ENCODE data around the gene TNRC6B.

TNRC6B gene

GRCh38 chr22:40178417-40179409 is 988 bp downstream of the TNRC6B start:
- Histone ChIP-seq H3K27ac (ENCODE audit: low read length) (peak overlapping the region; percentile 74; the same call in 1 of the 2 replicates), H4K20me1 (ENCODE audit: insufficient read depth, low read length) (peaks cover 2% of the 10 kb centered on the region; the same call in 1 of the 2 replicates), H3K27me3 (replicated peaks; ENCODE audit: insufficient read depth, low read length) (no peaks in the 10 kb centered on the region), H3K4me3 (ENCODE audit: low read length) (peak overlapping the region; percentile 76), H3K4me1 (ENCODE audit: low read length) (peaks cover 11% of the 10 kb centered on the region; the same call in 1 of the 2 replicates), H3F3A (ENCODE audit: insufficient read depth, low read length) (peaks cover 29% of the 10 kb centered on the region), H3K36me3 (replicated peaks; ENCODE audit: insufficient read depth, low read length) (no peaks in the 10 kb centered on the region), H3K79me2 (ENCODE audit: low read length) (peaks cover 64% of the 10 kb centered on the region), H2AFZ (ENCODE audit: low read length) (peak overlapping the region; percentile 44), H3K9ac (ENCODE audit: low read length) (peak overlapping the region; percentile 85), H3K9me3 (replicated peaks; ENCODE audit: insufficient read depth, low read length) (no peaks in the 10 kb centered on the region), H3K9me2 (replicated peaks; ENCODE audit: insufficient read depth, low read length) (no peaks in the 10 kb centered on the region), H3K4me2 (ENCODE audit: low read depth, low read length) (peak overlapping the region; percentile 93)
- no peak for TF ChIP-seq EZH2phosphoT487 (IDR thresholded peaks at IDR 0.05; ENCODE audit: low read length)
- TF ChIP-seq CTCF (IDR thresholded peaks at IDR 0.05; ENCODE audit: low read length), result no peak
- no peak for TF ChIP-seq EZH2 (optimal IDR thresholded peaks at IDR 0.05; ENCODE audit: low read depth, low read length)
- DNase-seq, result peak; percentile 62

GRCh38 chr22:40179526-40179925 is 1.8 kb downstream of the TNRC6B start:
- Histone ChIP-seq H3K36me3 (replicated peaks; ENCODE audit: insufficient read depth, low read length) (no peaks in the 10 kb centered on the region), H3K9me3 (replicated peaks; ENCODE audit: insufficient read depth, low read length) (no peaks in the 10 kb centered on the region), H3K27ac (ENCODE audit: low read length) (peak overlapping the region; percentile 74; the same call in 1 of the 2 replicates), H3K4me3 (ENCODE audit: low read length) (peak overlapping the region; percentile 76), H2AFZ (ENCODE audit: low read length) (no peak overlapping the region), H3K4me2 (ENCODE audit: low read depth, low read length) (peak overlapping the region; percentile 93), H3F3A (ENCODE audit: insufficient read depth, low read length) (peaks cover 29% of the 10 kb centered on the region), H3K9ac (ENCODE audit: low read length) (peak overlapping the region; percentile 85; the same call in 1 of the 2 replicates), H3K9me2 (replicated peaks; ENCODE audit: insufficient read depth, low read length) (no peaks in the 10 kb centered on the region), H3K79me2 (ENCODE audit: low read length) (peaks cover 72% of the 10 kb centered on the region), H3K4me1 (ENCODE audit: low read length) (peaks cover 11% of the 10 kb centered on the region; the same call in 1 of the 2 replicates), H3K27me3 (replicated peaks; ENCODE audit: insufficient read depth, low read length) (no peaks in the 10 kb centered on the region), H4K20me1 (ENCODE audit: insufficient read depth, low read length) (peaks cover 9% of the 10 kb centered on the region)
- DNase-seq, result no peak
- TF ChIP-seq CTCF (IDR thresholded peaks at IDR 0.05; ENCODE audit: low read length) (no peak), EZH2 (optimal IDR thresholded peaks at IDR 0.05; ENCODE audit: low read depth, low read length) (no peak), EZH2phosphoT487 (IDR thresholded peaks at IDR 0.05; ENCODE audit: low read length) (no peak)

GRCh38 chr22:40180403-40180802 is 2.7 kb downstream of the TNRC6B start:
- Histone ChIP-seq H2AFZ (ENCODE audit: low read length) (no peak overlapping the region), H4K20me1 (ENCODE audit: insufficient read depth, low read length) (peaks cover 11% of the 10 kb centered on the region), H3K9me3 (replicated peaks; ENCODE audit: insufficient read depth, low read length) (no peaks in the 10 kb centered on the region), H3K4me2 (ENCODE audit: low read depth, low read length) (peak overlapping the region; percentile 93), H3K9me2 (replicated peaks; ENCODE audit: insufficient read depth, low read length) (no peaks in the 10 kb centered on the region), H3K27me3 (replicated peaks; ENCODE audit: insufficient read depth, low read length) (no peaks in the 10 kb centered on the region), H3K9ac (ENCODE audit: low read length) (no peak overlapping the region; the same call in 1 of the 2 replicates), H3K27ac (ENCODE audit: low read length) (no peak overlapping the region), H3K4me1 (ENCODE audit: low read length) (peaks cover 11% of the 10 kb centered on the region; the same call in 1 of the 2 replicates), H3K36me3 (replicated peaks; ENCODE audit: insufficient read depth, low read length) (no peaks in the 10 kb centered on the region), H3K4me3 (ENCODE audit: low read length) (peak overlapping the region; percentile 76), H3F3A (ENCODE audit: insufficient read depth, low read length) (peaks cover 29% of the 10 kb centered on the region), H3K79me2 (ENCODE audit: low read length) (peaks cover 81% of the 10 kb centered on the region)
- no peak for TF ChIP-seq EZH2 (optimal IDR thresholded peaks at IDR 0.05; ENCODE audit: low read depth, low read length)
- no peak for TF ChIP-seq CTCF (IDR thresholded peaks at IDR 0.05; ENCODE audit: low read length)
- no peak for TF ChIP-seq EZH2phosphoT487 (IDR thresholded peaks at IDR 0.05; ENCODE audit: low read length)
- DNase-seq, result no peak
